GM18498 (cell line): Measurements from ENCODE around the gene CHST13.

Experiments used
- ATAC-seq: cut with Tn5 transposase; IDR thresholded peaks from one replicate; pipeline ENCODE4 v1.9.1; 2021; ENCODE audit warnings: mild to moderate bottlenecking, moderate library complexity; ENCODE audit not compliant: unreplicated experiment

CHST13 gene

DNA sequence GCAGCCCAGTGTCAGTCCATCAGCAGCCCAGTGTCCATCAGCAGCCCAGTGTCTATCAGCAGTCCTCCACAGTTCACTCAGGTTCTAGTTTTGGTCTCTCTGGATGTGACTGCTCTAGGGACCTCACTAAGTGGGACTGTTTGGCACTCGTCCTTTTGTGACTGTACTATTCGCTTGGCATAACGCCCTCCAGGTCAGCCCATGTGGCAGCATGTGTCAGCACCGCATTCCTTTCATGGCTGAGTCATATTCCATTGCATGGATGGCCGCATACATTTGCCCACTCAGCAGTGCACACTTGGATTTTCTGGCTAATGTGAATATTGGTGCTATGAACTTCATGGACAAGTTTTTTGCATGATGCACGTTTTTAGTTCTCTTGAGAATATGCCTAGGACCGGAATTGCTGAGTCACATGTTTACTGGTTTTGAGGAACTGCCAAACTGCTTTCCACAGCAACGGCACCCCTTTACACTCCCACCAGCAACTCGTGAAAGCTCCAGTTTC is 16.4 kb downstream of the CHST13 start:
- no peak for ATAC-seq

DNA sequence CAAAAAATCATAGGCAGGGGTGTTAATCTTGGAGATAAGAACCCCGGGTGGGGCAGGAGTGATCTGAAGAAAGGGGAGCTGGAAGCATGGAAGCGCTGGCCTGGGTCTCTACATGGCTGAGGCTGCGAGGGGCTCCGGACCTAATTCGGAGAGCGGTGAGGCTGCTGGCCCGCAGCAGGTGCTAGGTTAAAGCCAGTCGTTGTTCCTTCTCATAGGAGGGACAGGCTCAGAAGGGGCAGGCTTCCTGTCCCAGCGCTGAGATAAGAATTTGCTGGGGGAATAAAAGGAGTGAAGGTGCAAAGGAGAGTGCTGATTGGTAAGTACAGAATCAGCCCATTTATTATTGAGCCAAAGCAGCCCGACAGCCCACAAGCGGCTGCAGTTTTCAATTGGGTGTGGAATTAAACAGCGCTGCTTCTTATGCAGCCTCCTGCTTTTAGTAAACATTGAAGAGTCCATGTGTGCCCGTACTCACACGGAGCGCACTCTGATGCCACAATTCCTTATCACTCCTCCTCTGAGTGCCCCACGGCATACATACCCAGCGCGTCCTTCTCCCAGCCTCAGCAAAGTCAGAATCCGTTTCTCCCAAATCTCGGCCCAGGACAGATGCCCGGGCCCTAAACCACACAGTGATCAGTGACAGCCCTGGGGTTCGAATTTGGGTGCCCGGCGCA is 17.1 kb downstream of the CHST13 start:
- no peak for ATAC-seq

DNA sequence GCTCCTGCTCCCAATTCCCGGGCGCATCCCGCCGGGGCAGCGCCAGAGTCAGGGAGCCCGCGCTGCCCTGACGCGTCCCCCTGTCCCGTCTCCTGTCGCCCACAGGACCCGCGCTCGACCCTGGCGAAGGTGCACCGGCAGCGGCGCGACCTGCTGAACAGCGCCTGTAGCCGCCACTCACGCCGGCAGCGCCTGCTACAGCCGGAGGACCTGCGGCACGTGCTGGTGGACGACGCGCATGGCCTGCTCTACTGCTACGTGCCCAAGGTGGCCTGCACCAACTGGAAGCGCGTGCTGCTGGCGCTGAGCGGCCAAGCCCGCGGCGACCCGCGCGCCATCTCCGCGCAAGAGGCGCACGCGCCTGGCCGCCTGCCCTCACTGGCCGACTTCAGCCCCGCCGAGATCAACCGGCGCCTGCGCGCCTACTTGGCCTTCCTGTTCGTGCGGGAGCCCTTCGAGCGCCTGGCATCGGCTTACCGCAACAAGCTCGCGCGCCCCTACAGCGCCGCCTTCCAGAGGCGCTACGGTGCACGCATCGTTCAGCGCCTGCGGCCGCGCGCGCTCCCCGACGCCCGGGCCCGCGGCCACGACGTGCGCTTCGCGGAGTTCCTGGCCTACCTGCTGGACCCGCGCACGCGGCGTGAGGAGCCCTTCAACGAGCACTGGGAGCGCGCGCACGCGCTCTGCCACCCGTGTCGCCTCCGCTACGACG is 17.8 kb downstream of the CHST13 start:
- ATAC-seq = no peak

DNA sequence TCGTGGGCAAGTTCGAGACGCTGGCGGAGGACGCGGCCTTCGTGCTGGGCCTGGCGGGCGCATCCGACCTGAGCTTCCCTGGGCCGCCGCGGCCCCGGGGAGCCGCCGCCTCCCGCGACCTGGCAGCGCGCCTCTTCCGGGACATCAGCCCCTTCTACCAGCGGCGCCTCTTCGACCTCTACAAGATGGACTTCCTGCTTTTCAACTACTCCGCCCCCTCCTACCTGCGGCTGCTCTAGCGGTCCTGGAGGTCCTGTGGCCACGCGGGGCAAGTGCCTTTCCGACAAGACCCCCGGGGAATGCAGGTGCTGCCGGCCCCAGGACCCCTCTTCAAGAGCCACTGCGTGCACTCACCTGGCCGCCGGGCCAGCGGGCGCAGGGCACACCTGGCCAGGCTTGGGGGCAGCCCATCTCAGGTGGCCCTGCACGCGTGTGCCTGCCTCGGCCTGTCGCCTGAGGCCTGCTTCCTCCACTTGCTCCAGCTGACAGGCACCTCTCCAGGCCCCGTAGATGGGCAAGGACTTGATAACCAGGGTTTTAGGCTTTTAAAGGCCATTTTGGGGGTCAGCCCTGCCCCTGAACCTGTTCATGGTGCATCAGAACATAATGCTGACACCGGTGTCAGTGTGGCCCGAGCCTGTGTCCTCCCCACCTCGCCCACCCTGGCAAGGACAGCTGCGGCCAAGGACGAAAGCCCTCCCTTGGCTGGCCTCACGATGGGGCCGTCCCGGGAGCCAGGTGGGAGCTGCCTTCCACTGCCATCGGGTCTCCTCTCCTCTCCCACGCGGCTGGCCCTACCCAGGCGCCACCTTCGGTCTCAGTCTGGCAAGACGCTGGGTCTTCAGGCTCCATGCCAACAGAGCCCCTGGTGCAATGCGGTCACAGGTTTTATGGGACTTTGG is 18.6 kb downstream of the CHST13 start:
- ATAC-seq = no peak

- ATAC-seq = no peak
These were observed 19.6 kb downstream of the CHST13 start for GRCh38 chr3:126543457-126544061.

GRCh38 chr3:126544596-126545281 is 20.8 kb downstream of the CHST13 start:
- no peak for ATAC-seq

- ATAC-seq = no peak
These were observed 21.6 kb downstream of the CHST13 start for GRCh38 chr3:126545544-126545943.

GRCh38 chr3:126546013-126546412 is 22.1 kb downstream of the CHST13 start:
- no peak for ATAC-seq

DNA sequence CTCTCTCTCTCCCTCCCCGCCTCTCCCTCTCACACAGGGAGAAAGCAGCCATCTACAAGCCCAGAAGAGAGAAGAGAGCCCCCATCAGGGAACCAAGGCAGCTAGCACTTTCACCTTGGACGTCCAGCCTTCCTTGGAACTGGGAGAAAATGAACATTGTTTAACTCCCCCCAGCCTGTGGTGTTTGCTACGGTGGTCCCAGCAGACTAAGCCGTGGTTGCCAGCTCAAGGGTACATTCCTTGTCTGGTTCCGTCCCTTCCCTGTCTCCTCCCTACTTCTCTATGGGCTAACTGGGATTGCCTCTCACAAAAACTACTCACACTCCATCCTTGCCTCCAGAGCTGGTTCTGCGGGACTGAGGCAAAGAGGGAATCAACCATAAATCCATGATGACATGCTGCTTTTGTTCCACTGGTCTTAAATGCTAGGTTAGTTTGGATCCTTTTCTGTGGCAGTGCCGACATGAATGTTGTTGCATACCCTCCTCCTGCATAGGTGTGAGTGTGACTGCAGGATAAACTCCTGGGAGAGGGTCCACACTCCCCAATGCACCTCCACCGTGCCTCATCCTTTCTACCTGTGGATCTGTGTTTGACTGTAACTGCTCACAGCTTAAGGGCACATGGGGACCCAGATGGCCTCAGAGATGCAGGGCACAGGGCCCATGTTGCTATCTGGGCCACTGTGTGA is 22.7 kb downstream of the CHST13 start:
- ATAC-seq = no peak

- ATAC-seq = no peak
These were observed 23.8 kb downstream of the CHST13 start for GRCh38 chr3:126547721-126548120.

- no peak for ATAC-seq
These were observed 24.9 kb downstream of the CHST13 start for GRCh38 chr3:126548556-126549466.

DNA sequence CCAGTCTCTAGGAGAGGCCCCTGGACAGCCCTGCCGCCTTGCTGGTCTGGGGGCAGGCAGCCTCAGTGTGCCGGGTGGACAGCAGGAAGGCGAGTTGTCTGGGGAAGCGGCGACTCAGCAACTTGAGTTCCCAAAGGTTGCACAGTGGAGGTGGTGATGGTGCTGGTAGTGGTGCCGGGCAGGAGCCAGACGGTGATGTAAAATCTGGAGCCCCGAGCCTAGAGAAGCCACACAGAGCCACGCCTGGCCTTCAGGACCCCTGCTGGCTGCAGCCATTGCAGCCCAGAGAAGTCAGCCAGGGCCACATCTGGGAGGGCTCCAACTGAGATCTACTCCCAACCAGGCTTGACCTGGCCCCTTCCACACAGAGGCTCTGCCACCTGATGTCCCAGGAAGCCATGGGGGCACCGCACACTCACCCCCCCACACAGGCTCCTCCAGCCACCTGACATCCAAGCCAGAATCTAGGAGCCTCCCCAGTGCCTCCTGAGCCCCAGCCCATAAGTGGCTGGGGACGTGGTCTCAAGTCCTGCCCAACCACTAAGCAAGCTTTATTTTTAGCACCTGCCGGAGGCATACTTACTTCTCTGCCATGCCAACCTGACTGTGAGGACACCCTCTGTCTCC is 26.0 kb downstream of the CHST13 start:
- ATAC-seq = no peak

GRCh38 chr3:126550488-126551051 is 26.6 kb downstream of the CHST13 start:
- ATAC-seq = no peak

DNA sequence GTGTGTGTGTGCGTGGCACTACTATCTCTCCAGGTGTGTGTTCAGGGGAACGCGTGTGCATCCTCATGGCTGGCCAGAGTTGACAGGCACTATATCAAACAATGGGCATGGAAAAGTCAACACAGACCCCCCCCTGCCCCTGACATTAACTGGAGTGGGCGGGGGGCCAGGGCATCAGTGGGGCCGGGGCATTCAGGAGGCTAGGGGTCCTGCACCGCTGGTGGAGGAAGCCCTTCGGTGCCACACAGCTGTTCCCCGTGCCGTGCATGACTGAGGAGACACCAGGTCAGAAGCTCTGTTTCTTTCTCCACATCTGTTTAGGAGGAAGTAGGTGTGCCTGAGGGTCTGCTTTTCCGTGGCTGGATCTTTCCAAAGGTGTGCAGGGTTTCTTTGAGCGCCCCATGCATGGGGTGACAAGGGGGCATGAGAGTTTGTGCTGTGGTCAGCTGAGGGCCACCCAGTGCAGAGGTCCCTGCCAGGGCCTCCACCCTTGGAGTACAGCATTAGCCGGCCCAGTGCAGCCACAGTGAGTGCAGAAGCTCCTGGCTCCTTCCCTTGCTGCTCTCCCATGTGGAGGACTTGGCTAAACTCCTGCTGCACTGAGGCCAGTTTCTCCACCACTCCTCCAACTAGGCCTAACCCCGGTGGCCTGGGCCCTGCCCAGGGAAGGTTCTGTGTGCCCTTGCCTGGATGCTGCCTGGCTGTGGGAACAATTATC is 27.3 kb downstream of the CHST13 start:
- ATAC-seq = no peak

GRCh38 chr3:126551839-126552687 is 28.1 kb downstream of the CHST13 start:
- no peak for ATAC-seq

GRCh38 chr3:126552688-126553283 is 28.8 kb downstream of the CHST13 start:
- no peak for ATAC-seq
